Astrocyte of the spinal cord (primary cell): ENCODE measurements around the gene GRXCR1.

Source experiments
- DNase-seq: peaks from one replicate; pipeline ENCODE4 v3.0.0; 2011; ENCODE audit warnings: low read depth, low spot score
- H3K4me3 ChIP-seq: 2 replicates; pipeline ENCODE4 v1.5.1; 2011; ENCODE audit warnings: low read depth, mild to moderate bottlenecking, low read length, moderate library complexity
- CTCF ChIP-seq: IDR thresholded peaks from 2 replicates; pipeline ENCODE4 v1.5.1; 2012; ENCODE audit warnings: low read depth, mild to moderate bottlenecking, low read length, inconsistent platforms
- in situ Hi-C: cut with HindIII; loops from 2 replicates; pipeline ENCODE4 v1.10.0; 2017; ENCODE audit warnings: low sequenced_read_pairs

GRXCR1 gene

GRCh38 chr4:42871261-42871660 lies 21.3 kb upstream of the GRXCR1 start:
- no peak for TF ChIP-seq CTCF
- in situ Hi-C loops = no loop called here
- H3K4me3 ChIP-seq = no peak overlapping the region
- DNase-seq = no peak

- no peak for TF ChIP-seq CTCF
- no peak overlapping the region for H3K4me3 ChIP-seq
- in situ Hi-C loops = no loop called here
- no peak for DNase-seq
Measured at GRCh38 chr4:42871671-42872290, 20.7 kb upstream of the GRXCR1 start.

GRCh38 chr4:42878863-42879262 lies 13.7 kb upstream of the GRXCR1 start:
- in situ Hi-C loops = no loop called here

GRCh38 chr4:42881253-42881652 lies 11.3 kb upstream of the GRXCR1 start:
- H3K4me3 ChIP-seq = no peak overlapping the region
- in situ Hi-C loops = no loop called here
- TF ChIP-seq CTCF = no peak
- no peak for DNase-seq

More at GRCh38 chr4:42878863-42879262, 13.7 kb upstream of the GRXCR1 start:
- no peak overlapping the region for H3K4me3 ChIP-seq
- no peak for DNase-seq
- TF ChIP-seq CTCF = no peak

- in situ Hi-C loops = no loop called here
- TF ChIP-seq CTCF = no peak
- no peak overlapping the region for H3K4me3 ChIP-seq
- DNase-seq = no peak
Measured at GRCh38 chr4:42891644-42892043, 869 bp upstream of the GRXCR1 start.

GRCh38 chr4:42895452-42895851 lies 2.9 kb downstream of the GRXCR1 start:
- H3K4me3 ChIP-seq = no peak overlapping the region
- no peak for DNase-seq
- no peak for TF ChIP-seq CTCF
- in situ Hi-C loops = no loop called here

- in situ Hi-C loops = no loop called here
- no peak overlapping the region for H3K4me3 ChIP-seq
- no peak for TF ChIP-seq CTCF
- no peak for DNase-seq
Measured at GRCh38 chr4:42904986-42905385, 12.5 kb downstream of the GRXCR1 start.
